ENCODE results near the gene NDOR1.

GRCh38 chr9:137163365-137163715 is 42.2 kb upstream of the NDOR1 start:
- TF ChIP-seq POLR2AphosphoS5 (IDR thresholded peaks at IDR 0.05) (no peak), CTCF (IDR thresholded peaks at IDR 0.05) (no peak), EP300 (IDR thresholded peaks at IDR 0.05) (no peak)
